GM23248 (cell line): Measurements from ENCODE around the gene SMYD3.

ENCODE experiments used
- EZH2 ChIP-seq: fragments of 200-600 bp; sonication (generic); IDR thresholded peaks from 2 replicates; pipeline ENCODE4 v1.6.1; 2018; ENCODE audit warnings: antibody characterized with exemption, mild to moderate bottlenecking; ENCODE audit not compliant: insufficient read depth, poor library complexity, severe bottlenecking
- EZH2phosphoT487 ChIP-seq: fragments of 200-600 bp; sonication (generic); IDR thresholded peaks from 2 replicates; pipeline ENCODE4 v1.6.1; 2018; ENCODE audit warnings: antibody characterized with exemption, moderate library complexity, mild to moderate bottlenecking, low read depth; ENCODE audit not compliant: insufficient read depth

DNA sequence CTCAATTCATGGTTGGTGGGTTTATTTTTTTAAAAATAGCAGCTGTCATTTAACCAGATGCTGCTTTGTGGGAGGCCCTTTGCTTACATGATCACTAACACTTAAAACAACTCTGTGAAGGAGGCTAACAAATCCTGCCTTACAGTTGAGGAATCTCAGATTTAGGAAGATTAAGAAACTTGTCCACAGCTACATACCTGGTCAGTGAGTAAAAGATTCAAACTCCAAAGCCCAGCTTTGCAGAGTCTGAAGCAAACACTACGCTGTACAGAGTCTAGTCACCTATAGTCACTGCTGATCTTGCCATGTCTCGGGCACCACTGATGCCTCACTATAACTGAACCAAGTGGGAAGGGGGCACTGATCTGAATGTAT lies 535.4 kb downstream of the SMYD3 start:
- no peak for TF ChIP-seq EZH2phosphoT487
- no peak for TF ChIP-seq EZH2
